SW 1271 (cell line): ENCODE results near the gene FMNL2.

Source experiments
- DNase-seq, 2 experiments: peaks; one replicate each; lab custom pipeline; 2025; lab: John Stamatoyannopoulos, UW

FMNL2 gene

DNA sequence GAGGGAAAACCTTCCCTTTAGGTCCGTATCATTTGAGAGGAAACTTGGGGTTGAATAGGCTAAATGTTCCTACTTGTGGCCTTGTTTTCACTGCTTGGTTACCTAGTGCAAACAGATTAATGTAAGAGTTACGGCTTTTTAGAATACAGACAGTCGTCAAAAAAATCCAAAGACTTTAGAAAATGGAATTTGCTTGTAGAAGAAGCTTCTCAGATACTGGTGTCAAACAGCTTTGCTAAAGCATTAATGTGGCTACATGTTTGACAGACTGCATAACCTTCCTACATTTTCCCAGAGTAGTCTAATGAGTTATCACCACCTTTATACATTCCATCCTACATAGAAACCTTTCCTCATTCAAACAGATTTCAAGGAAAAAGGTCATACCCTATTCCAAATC, 114.6 kb downstream of the FMNL2 start:
- DNase-seq: no peak

DNA sequence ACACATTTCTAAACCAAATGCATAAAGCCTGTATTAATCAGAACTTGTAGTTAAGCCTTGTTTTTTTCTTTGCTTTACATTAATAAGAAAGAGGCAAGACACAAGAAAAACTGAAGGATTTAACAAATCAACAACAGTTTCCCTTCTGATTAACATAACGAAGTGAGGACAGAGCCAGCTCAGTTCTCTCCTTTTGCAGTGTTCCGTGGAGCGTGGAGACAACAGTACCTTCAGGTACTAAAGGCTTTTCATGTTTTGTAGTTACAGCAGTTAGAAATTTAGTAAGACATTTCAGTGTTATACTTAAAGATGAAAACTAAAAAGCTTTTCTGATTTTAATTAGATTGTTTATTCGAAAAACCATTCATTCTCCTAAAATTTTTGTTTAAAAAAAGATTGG, 115.2 kb downstream of the FMNL2 start:
- DNase-seq: no peak

GRCh38 chr2:152452256-152452973, 117.4 kb downstream of the FMNL2 start:
- no peak for DNase-seq

DNA sequence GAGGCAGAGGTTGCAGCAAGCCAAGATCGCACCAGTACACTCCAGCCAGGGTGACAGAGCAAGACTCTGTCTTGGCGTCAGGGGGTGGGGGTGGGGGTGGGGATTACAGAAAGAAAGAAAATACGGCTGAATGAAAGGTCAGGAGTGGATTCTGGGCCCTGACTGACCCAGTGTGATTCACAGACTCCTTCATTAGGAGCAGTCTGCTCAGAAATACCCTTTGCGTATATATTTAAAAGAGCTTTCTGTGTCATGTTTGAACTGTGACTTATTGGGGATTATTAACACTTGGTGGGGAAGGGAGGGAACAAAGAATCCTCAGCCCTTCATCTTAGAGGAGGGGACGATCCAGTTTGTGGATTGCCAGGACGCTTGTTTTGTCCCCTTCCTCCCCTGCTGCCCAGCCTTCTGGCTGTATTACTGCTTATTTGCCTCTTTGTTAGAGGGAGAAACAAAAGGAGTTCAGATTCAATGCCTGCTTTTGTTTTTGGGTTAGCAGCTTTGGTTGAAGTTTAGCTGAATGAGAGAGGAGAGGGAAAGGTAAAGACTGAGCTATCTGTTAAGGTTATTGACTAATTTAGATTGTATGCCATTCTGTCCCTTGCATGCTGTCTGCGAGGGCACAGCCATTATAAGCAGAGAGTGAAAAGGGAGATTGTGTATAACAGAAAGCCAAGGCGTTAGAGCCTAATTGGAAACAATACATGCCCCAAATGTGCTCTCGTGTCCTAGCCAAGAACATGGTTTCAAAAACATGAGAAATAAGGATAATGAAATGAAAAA, 118.3 kb downstream of the FMNL2 start:
- DNase-seq: no peak

- DNase-seq: no peak
These were observed 119.4 kb downstream of the FMNL2 start for GRCh38 chr2:152454371-152454770.

- DNase-seq: no peak
These were observed 120.0 kb downstream of the FMNL2 start for GRCh38 chr2:152454960-152455359.

GRCh38 chr2:152455738-152456137, 120.8 kb downstream of the FMNL2 start:
- DNase-seq: no peak

GRCh38 chr2:152456262-152456661, 121.3 kb downstream of the FMNL2 start:
- peak in 1 of 2 experiments; percentile 53 for DNase-seq

DNA sequence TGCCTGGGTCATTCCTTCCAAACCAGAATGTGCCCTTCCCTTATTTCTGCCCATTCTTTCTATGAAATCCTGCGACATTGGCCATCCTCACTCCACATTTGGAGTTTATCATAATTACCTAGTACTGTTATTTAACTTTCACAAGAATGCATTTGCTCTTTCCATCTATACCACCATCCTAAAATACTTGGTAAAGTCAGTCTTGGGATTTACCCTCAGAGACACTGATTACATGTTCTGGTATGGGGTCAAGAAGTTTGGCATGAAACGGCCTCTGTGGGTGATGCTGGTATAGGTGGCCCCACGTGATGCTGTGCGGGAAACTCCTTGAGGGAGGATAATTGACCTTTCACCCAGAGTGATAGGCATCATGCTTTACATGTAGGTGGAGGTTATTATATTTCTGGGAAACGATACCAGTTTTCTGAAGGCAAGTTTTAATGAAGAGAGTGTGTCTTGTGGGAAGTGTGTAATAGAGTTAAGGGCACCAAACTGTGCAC, 123.5 kb downstream of the FMNL2 start:
- no peak for DNase-seq

DNA sequence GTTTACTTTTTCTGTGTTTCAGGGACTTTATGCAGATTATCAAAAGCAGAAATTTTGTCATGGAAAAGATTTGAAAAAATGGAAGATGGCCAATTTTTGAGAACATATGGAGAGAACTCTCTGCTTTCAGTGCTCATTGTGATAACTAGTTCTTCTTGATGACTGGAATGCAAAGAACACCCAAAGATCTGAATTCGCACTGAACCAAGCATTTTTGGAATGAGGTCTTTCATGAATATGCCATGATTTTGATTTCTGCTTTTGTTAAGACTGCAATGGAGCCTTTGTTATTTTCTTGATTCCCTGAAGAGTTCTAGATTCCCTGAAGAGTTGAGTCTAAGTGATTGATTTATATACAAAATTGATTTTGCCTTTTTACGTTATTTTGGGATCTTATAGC, 124.1 kb downstream of the FMNL2 start:
- DNase-seq: no peak

- no peak for DNase-seq
These were observed 125.6 kb downstream of the FMNL2 start for GRCh38 chr2:152460567-152460966.

DNA sequence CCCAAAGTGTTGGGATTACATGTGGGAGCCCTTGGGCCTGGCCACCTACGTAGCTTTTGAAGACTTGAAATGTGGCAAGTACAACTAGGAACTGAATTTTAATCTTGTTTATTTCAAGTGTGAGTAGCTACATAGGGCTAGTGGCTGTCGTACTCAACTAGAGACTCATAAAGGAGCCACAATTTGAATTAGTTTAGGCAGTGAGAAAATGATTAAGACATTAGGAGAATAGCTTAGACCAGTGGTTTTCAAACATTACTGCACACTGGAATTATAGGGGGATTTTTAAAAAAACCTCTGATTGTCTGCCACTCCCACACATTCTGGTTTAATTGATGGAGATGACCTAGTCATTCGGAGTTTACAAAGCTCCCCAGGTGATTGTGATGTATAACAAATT, 127.1 kb downstream of the FMNL2 start:
- no peak for DNase-seq

DNA sequence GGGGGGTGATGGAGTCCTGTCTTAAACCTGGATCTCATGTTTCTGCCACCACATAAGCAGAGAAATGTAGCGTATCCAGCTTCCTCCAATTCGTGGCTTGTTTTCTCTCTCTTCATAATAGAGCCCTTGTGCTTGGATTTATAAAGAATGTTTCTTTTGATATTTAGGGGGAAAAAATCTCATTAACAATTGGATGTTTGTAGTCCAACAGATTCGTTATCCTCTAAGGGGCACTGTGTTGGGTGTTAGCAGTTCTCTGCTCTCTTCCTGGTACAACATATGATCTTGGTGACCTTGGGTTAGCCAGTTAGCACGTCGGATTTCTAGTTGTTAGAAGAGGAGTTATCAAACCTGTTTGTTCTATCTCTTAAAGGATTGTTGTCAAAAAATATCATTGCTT, 127.8 kb downstream of the FMNL2 start:
- no peak for DNase-seq

DNA sequence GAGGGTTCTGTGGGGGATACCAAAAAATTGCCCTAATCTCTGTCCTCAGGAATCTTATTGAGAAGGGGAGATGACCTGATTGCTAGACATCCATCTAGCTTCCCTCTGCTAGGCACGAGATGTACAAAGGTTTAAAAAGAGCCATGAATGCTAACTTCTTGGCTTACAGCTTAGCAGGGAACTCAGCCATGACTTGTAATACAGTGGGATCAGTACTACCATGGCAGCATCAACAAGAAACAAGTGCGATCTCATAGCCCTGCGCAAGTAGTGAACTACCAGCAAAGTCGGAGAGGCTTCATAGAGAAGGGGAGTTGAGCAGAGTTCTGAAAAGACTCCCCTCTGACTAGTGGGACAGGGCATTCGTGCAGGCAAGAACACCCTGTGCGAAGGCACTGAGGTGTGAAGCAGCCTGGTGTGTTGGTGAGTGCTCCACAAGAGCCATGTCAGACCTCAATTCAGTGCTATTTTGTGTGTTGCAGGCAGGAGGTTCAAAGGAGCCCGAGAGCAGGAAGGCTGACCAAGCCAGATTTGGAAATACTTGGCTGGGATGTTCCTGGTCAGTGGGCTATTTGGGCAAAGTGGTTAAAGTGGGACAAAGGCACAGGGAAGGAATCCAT, 130.0 kb downstream of the FMNL2 start:
- DNase-seq: no peak

- no peak for DNase-seq
These were observed 130.6 kb downstream of the FMNL2 start for GRCh38 chr2:152465541-152465940.

- DNase-seq: no peak
These were observed 131.1 kb downstream of the FMNL2 start for GRCh38 chr2:152466041-152466440.

DNA sequence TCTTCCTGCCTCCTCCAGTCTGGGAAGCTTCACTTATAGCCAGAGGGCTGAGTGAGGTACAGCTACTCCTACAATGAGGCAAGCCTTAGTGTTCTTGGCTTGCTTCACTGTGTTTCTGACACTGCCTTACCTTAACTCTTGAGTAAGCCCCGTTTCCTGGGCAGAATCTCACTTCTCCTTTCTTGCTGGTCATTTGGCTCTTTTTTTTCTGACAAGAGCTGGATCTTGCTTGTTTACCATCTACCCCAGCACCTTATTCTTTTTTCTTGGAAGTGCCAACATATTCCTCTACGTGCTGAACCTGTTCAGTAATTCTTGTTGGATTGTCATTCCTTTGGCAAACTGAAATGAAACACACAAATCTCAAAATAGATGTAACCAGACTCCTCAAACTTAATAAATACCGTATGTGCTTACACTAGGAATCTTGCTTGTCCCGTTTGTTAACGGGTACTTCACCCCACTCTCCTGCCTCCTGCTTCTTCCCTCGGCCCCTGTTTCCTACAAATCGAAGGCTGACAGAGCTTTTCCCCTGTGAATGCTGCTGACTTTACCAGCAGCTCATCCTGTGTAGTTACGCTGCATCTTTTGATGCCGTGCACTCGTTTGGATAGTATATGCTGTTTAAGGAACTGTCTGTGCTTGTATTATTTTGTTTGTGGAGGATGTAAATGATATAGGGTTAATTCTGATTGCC, 132.2 kb downstream of the FMNL2 start:
- no peak for DNase-seq

DNA sequence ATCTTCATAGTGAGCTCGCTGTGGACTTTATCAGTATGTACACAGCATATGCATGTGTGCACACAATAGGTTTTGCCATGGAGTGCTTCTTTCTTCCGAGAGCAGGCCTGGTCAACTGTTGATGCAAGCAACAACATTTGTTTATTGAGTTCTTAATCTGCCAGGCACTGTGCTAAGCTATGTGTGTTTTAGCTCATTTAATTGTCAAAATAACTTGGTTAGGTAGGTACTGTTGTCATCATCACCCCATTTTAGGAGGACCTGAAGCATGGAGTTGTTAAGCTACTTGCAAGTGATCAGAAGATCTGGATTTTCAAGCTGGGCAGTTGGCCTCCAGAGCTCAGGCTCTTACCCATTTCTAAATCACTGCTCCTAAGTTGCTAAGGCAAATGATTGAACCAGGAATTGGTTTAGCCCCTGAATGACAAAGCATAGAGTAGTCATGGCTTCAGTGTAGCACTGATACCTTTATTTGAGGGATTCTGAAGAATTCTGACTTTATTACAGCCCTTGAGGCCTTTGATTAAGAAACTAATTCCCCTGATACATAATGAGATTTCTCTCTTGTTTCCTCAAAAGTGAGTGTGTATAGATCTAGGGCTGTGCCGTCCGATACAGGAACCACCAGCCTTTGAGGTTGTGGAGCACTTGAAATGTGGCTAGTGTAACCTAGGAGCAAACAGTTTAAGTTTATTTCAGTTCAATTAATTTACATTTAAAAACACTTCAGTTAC, 132.9 kb downstream of the FMNL2 start:
- no peak for DNase-seq

DNA sequence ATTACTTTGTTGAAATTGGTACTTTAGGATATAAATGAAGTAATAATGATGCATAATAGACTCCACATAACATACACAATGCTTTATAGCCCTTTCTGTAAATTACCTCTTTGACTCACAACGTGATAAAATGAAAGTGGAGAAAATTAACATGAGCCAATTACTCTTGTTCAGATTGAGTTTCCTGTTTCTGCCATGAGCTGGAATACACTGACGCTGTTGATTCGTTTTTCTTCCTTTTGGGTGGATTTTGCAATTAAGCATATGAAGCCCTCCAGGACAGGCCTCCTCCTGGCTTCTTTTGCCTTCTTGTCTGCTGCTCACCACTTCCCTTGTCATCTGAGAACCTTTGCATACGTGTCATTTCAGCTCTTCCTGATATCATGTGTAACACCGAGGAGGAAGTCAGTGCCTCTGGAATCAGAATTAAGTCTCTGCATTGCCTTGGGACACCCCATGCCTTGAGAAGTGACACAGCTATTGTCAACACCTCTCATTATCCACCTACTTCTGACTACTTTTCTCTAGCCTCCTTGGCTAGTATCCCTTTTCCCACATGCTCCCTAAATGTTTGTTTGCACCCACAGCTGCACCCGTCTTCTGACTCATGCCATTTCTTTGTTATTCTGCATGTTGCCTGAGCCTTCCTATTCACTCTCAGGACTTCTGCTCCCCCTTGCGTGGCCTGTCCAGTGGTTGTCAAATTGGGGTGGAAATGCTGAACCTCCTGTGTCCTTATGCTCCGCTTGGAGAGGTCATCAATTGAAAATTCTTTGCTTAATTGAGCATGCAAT, 134.1 kb downstream of the FMNL2 start:
- DNase-seq: peak; percentile 20 to 51
